Loucy (cell line): ENCODE results near the gene MARS1.

Experiments
- H2AFZ ChIP-seq: fragments of 200-600 bp; sonication (generic); 2 replicates; pipeline ENCODE4 v1.6.0; 2016; ENCODE audit warnings: antibody characterized with exemption, mild to moderate bottlenecking, low read length, moderate library complexity
- H3F3A ChIP-seq: fragments of 200-600 bp; 2 replicates; pipeline ENCODE4 v1.6.0; 2016; ENCODE audit warnings: antibody characterized with exemption, low read depth, mild to moderate bottlenecking
- H3K27me3 ChIP-seq: fragments of 200-600 bp; sonication (generic); 2 replicates; pipeline ENCODE4 v1.6.1; 2014; ENCODE audit warnings: low read length, mild to moderate bottlenecking; ENCODE audit not compliant: insufficient read depth, poor library complexity, severe bottlenecking
- H3K36me3 ChIP-seq: fragments of 200-600 bp; sonication (generic); 2 replicates; pipeline ENCODE4 v1.6.1; 2016; ENCODE audit warnings: low read length; ENCODE audit not compliant: insufficient read depth
- H3K4me1 ChIP-seq: fragments of 200-600 bp; sonication (generic); 2 replicates; pipeline ENCODE4 v1.5.1; 2014; ENCODE audit warnings: low read length, mild to moderate bottlenecking; ENCODE audit not compliant: insufficient read depth, poor library complexity, severe bottlenecking
- H3K4me2 ChIP-seq: fragments of 200-600 bp; sonication (generic); 2 replicates; pipeline ENCODE4 v1.6.0; 2014; ENCODE audit warnings: antibody characterized with exemption, low read length, low read depth, mild to moderate bottlenecking; ENCODE audit not compliant: poor library complexity, severe bottlenecking
- H3K4me3 ChIP-seq: fragments of 200-600 bp; sonication (generic); 2 replicates; pipeline ENCODE4 v1.5.1; 2014; ENCODE audit warnings: low read length, mild to moderate bottlenecking, mixed read lengths; ENCODE audit not compliant: poor library complexity, severe bottlenecking
- H3K79me2 ChIP-seq: fragments of 200-600 bp; sonication (generic); 2 replicates; pipeline ENCODE4 v1.6.1; 2014; ENCODE audit warnings: low read length; ENCODE audit not compliant: insufficient read depth
- H3K9ac ChIP-seq: fragments of 200-600 bp; sonication (generic); 2 replicates; pipeline ENCODE4 v1.6.0; 2014; ENCODE audit warnings: mild to moderate bottlenecking, low read depth, low read length, moderate library complexity; ENCODE audit not compliant: poor library complexity, severe bottlenecking
- H3K9me2 ChIP-seq: fragments of 200-600 bp; sonication (generic); replicated peaks from 2 replicates; pipeline ENCODE4 v1.6.1; 2016; ENCODE audit warnings: low read depth, low read length, mixed read lengths
- H3K9me3 ChIP-seq: fragments of 200-600 bp; sonication (generic); 2 replicates; pipeline ENCODE4 v1.6.1; 2014; ENCODE audit warnings: mild to moderate bottlenecking, antibody characterized with exemption, low read length, low read depth; ENCODE audit not compliant: insufficient read depth
- H4K20me1 ChIP-seq: fragments of 200-600 bp; sonication (generic); 2 replicates; pipeline ENCODE4 v1.6.0; 2014; ENCODE audit warnings: antibody characterized with exemption, low read length, mild to moderate bottlenecking; ENCODE audit not compliant: insufficient read depth, poor library complexity, severe bottlenecking
- CTCF ChIP-seq: fragments of 200-600 bp; sonication (generic); conservative IDR thresholded peaks from 2 replicates; pipeline ENCODE4 v1.5.1; 2014; ENCODE audit warnings: mild to moderate bottlenecking, antibody characterized with exemption, low read length
- EZH2phosphoT487 ChIP-seq: fragments of 200-600 bp; IDR thresholded peaks from 2 replicates; pipeline ENCODE4 v1.6.1; 2018; ENCODE audit warnings: antibody characterized with exemption, mild to moderate bottlenecking, moderate library complexity, borderline replicate concordance

Gene MARS1

DNA sequence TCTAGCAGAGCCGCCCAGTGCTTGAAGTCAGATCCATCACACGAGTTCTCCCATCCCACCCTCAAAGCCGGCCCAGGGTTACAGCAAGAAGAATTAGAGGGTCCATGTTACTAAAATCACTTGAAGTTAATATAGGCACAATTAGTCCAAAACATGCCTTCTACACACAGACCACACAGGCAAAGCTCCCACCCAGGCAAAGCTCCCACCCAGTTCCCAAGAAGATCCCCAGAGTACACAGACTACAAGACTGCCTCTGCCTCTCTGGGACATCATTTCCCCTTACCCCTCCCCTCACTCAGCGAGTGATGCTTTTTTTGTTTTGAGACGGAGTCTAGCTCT lies 25.0 kb upstream of the MARS1 start:
- TF ChIP-seq EZH2phosphoT487 (no peak), CTCF (no peak)
- H2AFZ ChIP-seq = peak overlapping the region; percentile 77; the same call in 1 of the 2 replicates
- peaks cover 28% of the 10 kb centered on the region for H3K4me1 ChIP-seq
- H3K9me2 ChIP-seq = no peaks in the 10 kb centered on the region
- H3K9me3 ChIP-seq = no peaks in the 10 kb centered on the region
- H4K20me1 ChIP-seq = no peaks in the 10 kb centered on the region
- H3K9ac ChIP-seq = peak overlapping the region; percentile 90
- no peaks in the 10 kb centered on the region for H3K36me3 ChIP-seq
- no peaks in the 10 kb centered on the region for H3K79me2 ChIP-seq
- peak overlapping the region; percentile 78 for H3K4me3 ChIP-seq
- peak overlapping the region; percentile 82 for H3K4me2 ChIP-seq
- H3K27me3 ChIP-seq = no peaks in the 10 kb centered on the region
- peaks cover 2% of the 10 kb centered on the region; the same call in 1 of the 2 replicates for H3F3A ChIP-seq

- Histone ChIP-seq H3K36me3 (no peaks in the 10 kb centered on the region), H3K27me3 (no peaks in the 10 kb centered on the region)
- TF ChIP-seq CTCF (no peak), EZH2phosphoT487 (no peak)
These were observed 23.3 kb upstream of the MARS1 start for GRCh38 chr12:57464569-57464968.

DNA sequence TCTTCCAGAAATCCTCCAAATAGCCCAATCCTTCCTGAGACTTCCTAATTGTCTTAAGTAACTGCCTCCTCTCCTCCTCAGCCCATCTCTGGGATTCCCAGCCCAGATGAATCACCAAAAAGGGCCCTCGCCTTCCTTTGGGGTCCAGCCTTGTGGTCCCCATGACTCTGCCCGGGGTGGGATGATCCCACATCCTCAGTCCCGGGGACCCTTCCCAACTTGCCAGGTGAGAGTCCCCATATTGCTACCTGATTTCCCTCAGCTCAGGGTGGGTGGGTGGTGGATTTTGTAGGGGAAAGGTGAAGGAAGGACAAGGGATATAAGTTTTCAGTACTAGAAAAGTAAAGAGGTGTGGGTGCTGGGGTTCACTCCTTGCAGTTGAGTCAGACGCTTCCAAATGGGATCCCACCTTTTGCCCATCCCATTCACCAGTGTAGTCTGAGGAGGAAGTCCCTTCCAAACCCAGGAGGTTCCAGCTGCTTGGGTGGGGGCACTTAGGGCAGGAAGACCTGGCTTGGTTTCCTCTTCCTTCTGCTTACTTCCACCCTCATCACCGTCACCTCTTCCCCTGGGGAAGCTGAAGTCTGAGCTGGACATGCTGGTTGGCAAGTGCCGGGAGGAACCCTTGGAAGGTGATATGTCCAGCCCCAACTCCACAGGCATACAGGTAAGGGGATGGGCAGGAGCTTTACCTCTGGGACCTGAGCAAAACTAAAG lies 22.7 kb upstream of the MARS1 start:
- Histone ChIP-seq H2AFZ (no peak overlapping the region), H3K9me2 (no peaks in the 10 kb centered on the region), H3K4me1 (peaks cover 20% of the 10 kb centered on the region), H4K20me1 (no peaks in the 10 kb centered on the region), H3K27me3 (no peaks in the 10 kb centered on the region), H3F3A (peaks cover 2% of the 10 kb centered on the region; the same call in 1 of the 2 replicates), H3K9me3 (no peaks in the 10 kb centered on the region), H3K4me3 (no peak overlapping the region), H3K9ac (no peak overlapping the region), H3K36me3 (no peaks in the 10 kb centered on the region), H3K4me2 (no peak overlapping the region), H3K79me2 (no peaks in the 10 kb centered on the region)
- no peak for TF ChIP-seq EZH2phosphoT487
- no peak for TF ChIP-seq CTCF

More at GRCh38 chr12:57464569-57464968, 23.3 kb upstream of the MARS1 start:
- Histone ChIP-seq H2AFZ (no peak overlapping the region), H4K20me1 (no peaks in the 10 kb centered on the region), H3K79me2 (no peaks in the 10 kb centered on the region), H3K4me2 (no peak overlapping the region), H3K4me1 (peaks cover 22% of the 10 kb centered on the region), H3F3A (peaks cover 2% of the 10 kb centered on the region; the same call in 1 of the 2 replicates), H3K9ac (no peak overlapping the region), H3K4me3 (no peak overlapping the region), H3K9me3 (no peaks in the 10 kb centered on the region), H3K9me2 (no peaks in the 10 kb centered on the region)
